GM13977 (cell line): ENCODE measurements around the gene DNAJC3.
"Not testable (repeated sequence)": the region's sequence is repeated elsewhere in the genome, so short reads cannot be mapped to it uniquely, and the experiment has no call there.

Experiments used
- DNase-seq: peaks from one replicate; pipeline ENCODE4 v3.0.0; 2012; ENCODE audit warnings: low spot score
- CTCF ChIP-seq: IDR thresholded peaks from 2 replicates; pipeline ENCODE4 v1.5.1; 2012; ENCODE audit warnings: mild to moderate bottlenecking, control low read depth; ENCODE audit not compliant: insufficient read depth; ENCODE audit errors: extremely low read depth, missing control alignments
- in situ Hi-C: fragments of 300-500 bp; cut with MboI; formaldehyde crosslinking; loops from one replicate; pipeline ENCODE4 v1.12.0; 2022; ENCODE audit warnings: low sequenced_read_pairs, low pct_unique_long_range_greater_than_20kb, mixed read lengths, inconsistent platforms; ENCODE audit not compliant: unreplicated experiment

Gene DNAJC3

GRCh38 chr13:95689582-95689926, 12.6 kb downstream of the DNAJC3 start:
- in situ Hi-C loops: no loop called here
- DNase-seq: no peak
- no peak for TF ChIP-seq CTCF

- DNase-seq, in situ Hi-C loops: not testable (repeated sequence)
Measured at GRCh38 chr13:95690986-95691385, 14.0 kb downstream of the DNAJC3 start.

GRCh38 chr13:95697052-95697680, 20.2 kb downstream of the DNAJC3 start:
- no peak for DNase-seq
- in situ Hi-C loops: no loop called here
- TF ChIP-seq CTCF: no peak

- no peak for TF ChIP-seq CTCF
- no peak for DNase-seq
- in situ Hi-C loops: no loop called here
Measured at GRCh38 chr13:95698047-95698749, 21.3 kb downstream of the DNAJC3 start.

- in situ Hi-C loops: no loop called here
- DNase-seq: no peak
- no peak for TF ChIP-seq CTCF
Measured at GRCh38 chr13:95703576-95703975, 26.6 kb downstream of the DNAJC3 start.

GRCh38 chr13:95704510-95704909, 27.6 kb downstream of the DNAJC3 start:
- in situ Hi-C loops: no loop called here
- peak; percentile 19 for TF ChIP-seq CTCF
- no peak for DNase-seq

GRCh38 chr13:95706356-95706755, 29.4 kb downstream of the DNAJC3 start:
- in situ Hi-C loops: no loop called here
- TF ChIP-seq CTCF: no peak
- no peak for DNase-seq
